Smooth muscle cell of the brain vasculature (primary cell): ENCODE results near the gene LRBA.
"Not testable (repeated sequence)": the region's sequence is repeated elsewhere in the genome, so short reads cannot be mapped to it uniquely, and the experiment has no call there.

Experiments
- DNase-seq: peaks from one replicate; pipeline ENCODE4 v3.0.0-alpha.2; 2012; ENCODE audit warnings: low read depth, low spot score

The LRBA gene

DNA sequence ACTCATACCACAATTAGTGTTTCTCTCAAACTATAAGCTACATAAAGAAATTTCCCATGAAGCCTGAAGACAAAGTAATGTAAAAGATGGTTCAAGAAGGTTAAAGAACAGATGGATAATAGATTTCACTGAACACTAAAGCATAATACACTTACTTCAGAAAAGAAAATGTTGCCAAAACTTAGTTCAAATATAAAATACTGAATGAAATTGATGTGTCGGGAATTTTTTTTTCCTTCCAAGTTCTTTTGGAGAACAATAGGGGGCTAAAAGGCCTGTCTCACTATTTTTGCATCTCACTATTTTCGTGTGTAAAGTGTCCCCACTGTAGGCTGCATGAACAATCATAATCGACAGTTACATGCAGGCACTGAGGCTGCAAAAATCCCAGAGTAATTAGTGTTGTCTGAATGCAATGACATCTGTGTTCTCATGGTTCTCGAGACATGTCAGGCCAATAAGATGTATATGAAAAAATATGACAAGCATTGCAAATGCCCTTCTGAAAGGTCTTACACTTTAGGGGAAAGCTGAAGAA is 445.0 kb downstream of the LRBA start:
- no peak for DNase-seq

DNA sequence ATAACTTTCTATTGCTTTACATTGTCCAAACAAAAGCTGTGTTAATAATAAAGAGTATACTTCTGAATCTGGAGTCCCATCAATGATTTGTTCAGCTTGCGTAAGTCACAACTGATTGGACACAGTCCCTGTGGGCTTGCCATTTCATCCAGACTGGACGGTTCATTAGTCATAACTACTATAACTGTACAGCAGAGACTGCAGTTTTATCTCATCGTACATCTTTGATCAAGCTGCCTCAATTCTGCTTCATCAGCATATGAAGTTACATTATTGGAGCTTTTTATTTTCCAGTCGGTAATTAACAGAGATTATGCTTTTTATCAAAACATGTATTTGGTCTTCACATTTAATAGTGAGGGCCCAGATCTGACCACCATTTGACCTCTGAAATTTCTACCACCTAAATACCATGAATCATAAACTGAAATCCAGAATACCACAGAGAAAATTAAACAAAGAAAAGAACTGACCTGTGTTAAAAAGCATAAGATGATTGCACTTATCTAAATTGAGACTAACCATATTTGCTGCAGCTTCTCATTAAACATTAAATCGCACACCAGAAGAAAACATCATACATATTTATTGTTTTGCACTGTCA is 445.6 kb downstream of the LRBA start:
- DNase-seq, result no peak

DNA sequence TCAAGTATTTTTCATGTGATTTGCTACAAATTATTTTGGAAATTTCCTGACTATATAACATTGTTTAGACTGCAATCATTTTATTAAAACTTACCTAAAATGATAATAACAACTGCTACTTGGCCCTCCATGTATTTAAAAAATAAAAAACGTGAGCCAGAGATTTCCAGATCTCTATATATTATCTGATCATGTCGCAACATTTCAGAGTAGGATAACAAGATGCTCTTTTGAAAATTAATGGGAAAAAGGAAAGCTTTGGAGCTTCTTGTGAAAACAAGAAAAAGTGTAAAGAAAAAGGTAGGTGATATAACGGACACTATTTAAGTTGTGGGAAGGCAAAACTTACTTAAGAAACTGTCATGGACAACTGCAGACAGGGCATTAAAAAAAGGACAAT is 448.0 kb downstream of the LRBA start:
- no peak for DNase-seq

DNA sequence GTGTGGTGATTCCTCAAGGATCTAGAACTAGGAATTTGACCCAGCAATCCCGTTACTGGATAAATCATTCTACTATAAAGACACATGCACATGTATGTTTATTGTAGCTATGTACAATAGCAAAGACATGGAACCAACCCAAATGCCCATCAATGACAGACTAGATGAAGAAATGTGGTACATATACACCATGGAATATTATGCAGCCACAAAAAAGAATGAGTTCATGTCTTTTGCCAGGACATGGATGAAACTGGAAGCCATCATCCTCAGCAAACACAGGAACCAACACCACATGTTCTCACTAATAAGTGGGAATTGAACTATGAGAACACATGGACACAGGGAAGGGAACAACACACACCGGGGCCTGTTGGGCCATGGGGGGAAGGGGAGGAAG is 450.1 kb downstream of the LRBA start:
- not testable (repeated sequence) for DNase-seq

DNA sequence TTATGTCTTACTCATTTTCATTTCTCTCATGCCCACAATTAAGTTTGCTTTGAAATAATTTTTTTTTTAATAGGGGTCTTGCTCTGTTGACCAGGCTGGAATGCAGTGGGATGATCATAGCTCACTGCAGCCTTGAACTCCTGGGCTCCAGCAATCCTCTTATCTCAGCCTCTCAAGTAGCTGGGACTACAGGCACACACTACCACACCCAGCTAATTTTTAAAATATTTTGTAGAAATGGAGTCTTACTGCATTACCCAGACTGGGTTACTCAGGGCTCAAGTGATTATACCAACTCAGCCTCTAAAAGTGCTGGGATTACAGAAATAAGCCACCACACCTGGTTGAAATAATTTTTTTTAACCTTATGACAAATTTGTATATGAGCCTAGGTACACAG is 452.3 kb downstream of the LRBA start:
- DNase-seq, result no peak

DNA sequence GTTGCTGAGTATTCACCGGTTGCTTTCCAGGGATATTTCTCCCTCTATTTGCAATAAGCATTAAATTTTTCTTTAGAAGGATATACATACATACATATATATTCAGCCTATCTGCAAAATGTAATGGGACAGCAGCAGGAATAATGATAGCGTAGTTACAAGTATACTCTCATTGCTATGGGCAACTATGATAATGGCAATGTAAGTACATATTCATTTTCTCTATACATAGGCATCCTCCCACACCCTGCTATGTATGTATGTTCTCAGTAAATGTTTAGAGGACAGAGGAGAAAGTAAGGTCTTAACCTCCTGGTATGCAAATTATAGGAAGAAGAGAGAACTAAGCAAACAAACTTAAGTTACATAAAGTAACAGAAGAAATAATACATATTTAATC is 452.8 kb downstream of the LRBA start:
- no peak for DNase-seq

DNA sequence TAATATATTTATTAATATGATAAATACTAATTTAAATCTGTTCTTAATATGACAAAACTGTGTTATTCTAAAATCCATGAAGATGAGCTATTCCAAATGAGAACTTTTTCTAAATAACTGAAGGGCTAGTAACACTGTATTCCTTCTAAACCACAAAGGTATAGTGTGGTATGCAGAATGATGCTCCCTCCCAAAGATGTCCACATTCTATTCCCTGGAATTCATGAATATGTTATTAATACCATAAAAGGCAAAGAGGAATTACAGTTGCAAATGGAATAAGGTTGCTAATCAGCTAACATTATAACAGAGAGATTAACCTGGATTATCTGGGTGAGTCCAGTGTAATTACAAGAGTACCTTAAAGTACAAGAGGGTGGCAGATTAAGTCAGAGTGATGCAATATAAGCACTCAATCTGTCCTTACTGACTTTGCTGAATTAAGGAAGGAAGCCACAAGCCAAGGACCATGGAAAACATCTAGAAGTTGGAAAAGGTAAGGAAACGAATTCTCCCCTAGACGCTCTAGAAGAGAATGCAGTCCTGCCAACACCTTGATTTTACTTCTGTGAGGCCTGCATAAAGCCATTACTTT is 453.8 kb downstream of the LRBA start:
- DNase-seq, result no peak

DNA sequence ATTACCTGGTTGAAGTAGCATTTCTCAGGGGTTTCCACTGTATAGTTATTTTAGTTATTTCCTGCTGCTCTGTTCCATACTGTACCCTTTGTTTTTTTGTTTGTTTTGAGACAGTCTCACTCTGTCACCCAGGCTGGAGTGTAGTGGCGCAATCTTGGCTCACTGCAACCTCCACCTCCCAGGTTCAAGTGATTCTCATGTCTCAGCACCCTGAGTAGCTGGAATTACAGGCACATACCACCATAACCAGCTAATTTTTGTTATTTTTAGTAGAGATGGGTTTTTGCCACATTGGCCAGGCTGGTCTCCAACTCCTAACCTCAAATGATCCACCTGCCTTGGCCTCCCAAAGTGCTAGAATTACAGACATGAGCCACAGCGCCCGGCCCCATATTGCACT is 457.3 kb downstream of the LRBA start:
- not testable (repeated sequence) for DNase-seq

DNA sequence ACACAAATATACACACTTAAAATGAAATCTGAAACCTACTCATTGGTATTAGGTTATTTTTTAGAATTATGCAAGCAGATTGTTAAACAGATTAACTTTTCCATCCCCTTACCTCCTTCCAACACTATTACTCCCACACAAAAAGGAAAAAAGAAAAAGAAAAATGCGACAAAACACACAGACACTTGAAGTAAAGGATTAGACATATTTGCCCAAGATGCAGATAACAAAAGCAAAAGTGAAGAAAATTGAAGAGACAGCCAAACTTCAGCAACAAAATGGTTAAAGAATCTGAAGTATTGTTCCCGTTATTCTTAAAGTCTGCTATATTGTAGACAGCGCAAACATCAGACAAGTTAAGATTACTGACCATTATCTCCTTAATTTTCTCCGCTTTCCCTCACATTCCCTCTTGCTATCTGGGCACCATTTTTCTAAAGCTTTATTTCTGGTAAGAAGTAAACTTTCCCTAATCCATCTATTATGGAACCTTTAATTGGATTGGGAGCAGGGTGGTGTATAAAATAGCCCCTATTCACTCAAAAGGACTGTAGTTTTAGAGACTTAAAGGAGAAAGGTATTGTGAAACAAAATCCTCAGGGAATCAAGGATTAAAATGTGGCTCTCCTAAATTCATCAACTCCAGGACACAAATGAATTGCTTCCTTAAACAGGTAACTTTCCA is 467.8 kb downstream of the LRBA start:
- DNase-seq, result no peak

DNA sequence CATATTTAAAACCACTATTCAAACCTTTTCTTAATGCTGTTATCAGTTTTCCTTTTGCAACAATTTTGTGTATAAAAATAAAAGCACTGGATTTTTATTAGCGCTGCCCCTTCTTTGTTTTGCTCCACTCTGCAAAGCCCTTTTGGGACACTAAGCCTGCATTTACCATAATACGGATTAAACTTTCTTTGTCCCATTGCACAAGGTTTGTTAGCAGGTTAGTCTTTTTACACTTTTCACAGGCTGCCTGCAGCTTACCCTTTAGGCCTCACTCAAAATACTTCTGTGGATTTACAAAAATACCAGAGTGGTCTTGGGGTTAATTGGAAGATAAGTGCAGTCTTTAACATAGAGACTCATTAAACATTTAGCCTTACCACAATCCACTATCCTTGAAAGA is 468.8 kb downstream of the LRBA start:
- no peak for DNase-seq

DNA sequence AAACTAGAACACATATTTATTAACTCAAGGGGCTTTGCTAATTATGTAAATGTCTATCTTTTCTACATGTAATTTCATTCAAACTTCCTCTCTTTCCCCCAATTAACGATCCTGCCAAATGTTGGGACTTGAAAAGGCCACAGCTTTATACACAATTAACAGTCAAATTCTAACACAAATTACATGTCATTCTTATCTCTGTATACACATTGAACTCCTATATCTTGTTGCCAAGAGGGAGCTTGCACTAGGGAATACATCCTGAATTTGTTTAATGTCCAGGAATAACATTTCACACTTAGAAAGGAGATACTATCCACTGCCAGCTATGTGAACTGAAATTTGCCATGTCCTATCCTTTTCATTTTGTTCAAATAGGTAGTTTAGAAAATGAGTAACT is 472.0 kb downstream of the LRBA start:
- DNase-seq, result no peak

DNA sequence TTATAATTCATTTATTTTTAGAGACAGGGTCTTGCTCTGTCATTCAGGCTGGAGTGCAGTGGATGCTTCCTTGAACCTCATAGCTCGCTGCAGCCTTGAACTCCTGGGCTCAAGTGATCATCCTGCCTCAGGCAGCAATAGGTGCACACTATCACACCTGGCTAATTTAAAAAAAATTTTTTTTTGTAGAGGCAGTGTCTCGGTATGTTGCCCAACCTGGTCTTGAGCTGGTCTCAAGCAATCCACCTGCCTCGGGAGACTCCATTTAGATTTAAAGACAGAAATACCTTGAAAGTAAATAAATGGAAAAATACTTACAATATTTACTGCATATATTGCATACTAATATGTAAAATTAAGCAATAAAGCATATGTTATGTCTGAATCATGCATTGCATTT is 473.4 kb downstream of the LRBA start:
- DNase-seq, result no peak

DNA sequence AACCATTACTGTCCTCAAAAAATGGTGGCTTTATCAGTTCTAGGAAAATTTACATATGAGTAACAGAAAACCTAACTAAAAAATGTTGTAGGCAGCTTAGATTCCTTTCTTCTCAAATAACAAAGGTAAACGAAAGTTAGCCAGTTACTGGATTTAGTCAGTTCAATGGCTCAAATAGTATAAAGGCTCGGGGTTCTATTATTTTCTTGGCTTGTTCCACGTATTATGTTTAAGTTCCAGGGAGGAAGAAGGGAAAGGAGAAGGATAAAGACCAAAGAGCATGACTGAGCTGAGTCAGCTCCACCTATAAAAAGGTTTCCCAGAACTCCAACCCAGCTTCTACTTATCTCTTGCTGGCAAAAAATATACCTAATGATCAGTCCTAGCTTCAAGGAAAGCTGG is 474.1 kb downstream of the LRBA start:
- no peak for DNase-seq

DNA sequence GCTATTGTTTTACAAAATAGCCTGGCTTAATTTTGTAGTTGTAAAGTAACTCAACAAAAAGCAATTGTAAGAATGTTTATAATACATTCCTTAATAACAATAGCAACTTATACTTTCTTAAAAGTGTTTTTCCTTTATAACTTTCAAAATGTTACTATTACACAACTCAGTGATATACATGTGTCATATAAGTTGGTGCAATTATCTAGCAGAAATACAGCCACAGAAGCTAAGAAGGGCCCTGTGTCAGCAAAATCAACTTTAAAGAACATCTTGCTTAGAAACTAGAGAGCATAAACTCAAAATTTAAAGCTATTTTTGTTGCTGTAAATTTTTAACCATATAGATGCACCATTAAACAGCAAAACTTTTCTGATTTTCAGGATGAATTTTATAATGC is 474.5 kb downstream of the LRBA start:
- DNase-seq, result no peak

DNA sequence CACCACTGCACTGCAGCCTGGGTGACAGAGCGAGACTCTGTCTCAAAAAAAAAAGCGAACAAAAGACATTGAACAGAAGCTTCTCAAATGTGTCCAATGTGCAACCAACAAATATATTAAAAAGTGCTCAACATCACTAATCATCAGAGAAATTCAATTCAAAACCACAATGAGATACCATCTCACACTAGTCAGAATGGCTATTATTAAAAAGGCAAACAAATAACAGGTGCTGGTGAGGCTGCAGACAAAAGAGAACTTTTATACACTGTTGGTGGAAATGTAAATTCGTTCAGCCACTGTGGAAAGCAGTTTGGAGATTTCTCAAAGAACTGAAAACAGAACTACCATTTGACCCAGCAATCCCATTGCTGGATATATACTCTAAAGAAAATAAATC is 477.2 kb downstream of the LRBA start:
- not testable (repeated sequence) for DNase-seq

DNA sequence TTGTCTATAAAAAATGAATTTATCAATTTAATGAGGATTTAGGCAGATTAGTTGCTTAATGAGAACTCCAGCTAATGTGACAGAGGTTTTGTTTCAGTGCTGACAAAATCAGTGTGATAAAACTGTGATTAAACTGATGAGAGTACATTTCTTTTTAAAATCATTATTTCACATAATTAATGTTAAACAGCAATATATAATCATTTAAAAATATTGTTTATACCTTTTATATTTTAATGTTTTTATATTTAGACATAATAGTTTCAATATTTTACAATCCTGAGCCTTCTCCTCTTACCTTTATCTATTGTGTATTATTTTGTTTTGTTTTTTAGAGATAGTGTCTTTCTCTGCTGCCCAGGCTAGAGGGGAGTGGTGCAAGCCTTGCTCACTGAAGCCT is 480.3 kb downstream of the LRBA start:
- DNase-seq, result no peak

DNA sequence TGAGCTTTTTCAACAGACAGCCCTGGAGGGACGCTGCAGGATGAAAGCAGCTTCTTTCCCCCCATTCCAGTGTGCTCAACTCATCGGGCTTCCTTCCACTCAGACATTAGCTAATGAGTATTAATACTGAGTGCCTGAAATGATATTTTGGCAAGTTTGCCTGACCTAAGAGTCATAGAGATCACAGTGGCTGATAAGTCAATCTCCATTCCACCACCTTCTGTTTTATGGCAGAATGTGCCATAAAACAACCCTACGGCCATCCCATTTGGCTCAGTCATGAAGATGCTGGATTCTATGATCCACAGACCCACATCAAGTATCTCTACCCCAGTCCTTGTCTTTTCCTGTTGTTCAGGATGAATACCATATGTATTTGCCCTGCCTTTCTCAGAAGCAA is 481.4 kb downstream of the LRBA start:
- DNase-seq, result no peak

DNA sequence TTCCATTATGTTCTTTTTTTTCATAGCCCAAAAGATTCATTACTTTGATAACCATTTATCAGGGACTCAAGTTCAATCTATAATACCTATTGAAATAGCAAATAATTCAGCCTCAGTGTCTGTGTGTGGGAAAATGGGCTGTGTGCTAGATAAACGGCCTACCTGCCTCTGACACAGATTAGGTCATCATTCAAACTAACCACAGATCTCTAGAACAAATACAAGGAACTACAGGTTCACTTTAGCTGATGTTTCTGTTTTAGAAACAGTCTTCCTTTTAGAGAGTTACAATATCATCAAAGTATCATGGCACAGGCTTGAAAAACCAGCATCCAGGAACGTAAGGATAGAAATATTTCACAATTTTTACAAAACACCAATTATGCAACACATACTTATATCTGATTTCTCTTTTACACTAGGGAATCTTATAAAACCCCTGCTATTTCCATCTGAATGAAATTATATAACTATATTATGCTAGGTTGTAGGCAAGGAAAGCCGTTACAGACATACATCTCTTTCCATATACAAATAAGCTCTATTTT is 489.7 kb downstream of the LRBA start:
- DNase-seq, result no peak

DNA sequence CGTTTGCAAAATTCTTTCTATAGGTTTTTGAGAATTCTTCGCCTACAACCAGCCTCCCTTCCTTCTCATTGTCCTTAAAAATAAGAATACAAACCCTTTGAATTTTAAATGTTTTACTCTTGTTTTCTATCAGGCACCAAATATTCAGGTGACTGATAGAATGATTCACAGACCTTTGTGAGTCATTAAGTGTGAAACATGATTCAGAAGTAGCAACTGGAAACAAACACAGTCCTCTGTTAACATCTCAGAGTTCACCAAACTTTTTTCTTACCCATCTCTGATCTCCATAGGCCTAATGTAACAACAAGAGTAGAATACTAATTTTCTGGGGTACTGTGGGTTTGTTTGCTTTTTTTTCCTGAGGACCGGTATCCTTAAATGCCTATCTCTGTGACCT is 496.5 kb downstream of the LRBA start:
- DNase-seq, result no peak

DNA sequence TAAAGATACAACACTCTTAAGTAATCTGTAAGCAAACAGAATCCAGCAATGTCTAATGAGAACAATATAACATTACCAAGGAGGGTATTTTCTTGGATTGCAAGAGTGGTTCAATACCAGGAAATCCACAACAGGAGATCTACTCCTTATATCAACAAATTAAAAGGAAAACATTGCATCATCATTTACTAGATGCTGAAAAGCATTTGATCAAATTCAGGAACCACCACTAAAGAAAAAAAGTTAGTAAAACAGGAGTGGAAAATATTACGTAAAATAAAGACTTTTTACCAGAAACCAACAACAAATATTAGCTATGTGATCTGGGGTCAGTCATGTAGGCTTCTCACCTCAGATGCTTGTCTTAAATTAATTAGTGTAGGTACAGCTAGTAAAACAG is 499.9 kb downstream of the LRBA start:
- no peak for DNase-seq

DNA sequence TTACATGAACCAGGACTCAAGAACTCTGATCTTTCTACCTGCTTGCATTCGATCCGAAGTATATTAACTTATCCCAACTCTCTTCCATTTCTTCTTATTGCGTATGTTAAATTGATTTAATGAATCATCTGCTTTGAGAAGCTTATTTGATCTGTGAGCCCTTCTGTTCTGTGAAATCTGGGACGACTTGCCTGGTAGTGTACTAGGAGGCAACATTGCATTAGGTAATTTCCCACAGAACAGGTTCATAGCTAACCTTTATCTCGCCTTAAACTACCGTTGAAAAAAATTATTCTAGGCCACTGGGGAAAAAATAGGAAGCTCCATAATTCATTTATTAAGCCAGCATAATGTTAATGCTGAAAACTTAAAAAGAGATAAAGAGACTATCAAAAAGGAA is 500.4 kb downstream of the LRBA start:
- no peak for DNase-seq

DNA sequence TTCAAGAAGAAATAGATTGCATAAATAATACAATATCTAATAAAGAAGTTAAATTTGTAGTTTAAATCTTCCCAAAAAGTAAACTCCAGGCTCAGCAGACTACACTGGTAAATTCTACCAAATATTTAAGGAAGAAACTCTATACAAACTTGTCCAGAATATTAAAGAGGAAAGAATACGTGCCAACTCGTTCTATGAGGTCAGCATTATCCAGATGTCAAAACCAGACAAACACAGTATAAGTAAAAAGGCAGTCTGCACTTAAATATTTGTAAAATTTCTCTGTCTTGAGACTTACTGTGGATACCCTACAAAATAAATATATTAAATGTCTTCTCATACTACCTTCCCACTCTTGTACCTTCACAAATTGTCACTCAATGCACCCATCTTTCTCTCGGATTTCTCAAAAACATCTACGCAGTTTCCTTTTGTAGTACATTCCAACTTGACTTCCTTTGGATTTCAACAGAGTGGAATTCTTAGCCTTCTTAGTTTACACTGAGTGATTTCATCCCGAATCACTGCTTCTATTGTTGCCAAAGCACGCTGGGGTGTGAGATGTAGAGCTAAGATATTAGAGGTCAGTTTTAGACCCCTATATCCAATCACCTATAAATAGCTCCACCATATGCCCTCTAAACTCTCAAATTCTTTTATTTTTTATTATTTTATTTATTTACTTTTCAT is 504.8 kb downstream of the LRBA start:
- peak; percentile 9 for DNase-seq
